OCI-LY3 (cell line): Measurements from ENCODE around the gene PLGRKT.

Experiments used
- H2AFZ ChIP-seq: fragments of 200-600, 300-600 bp; shearing (Covaris generic); 2 replicates; pipeline ENCODE4 v1.6.0; 2014; ENCODE audit warnings: antibody characterized with exemption, low read depth, low read length
- H3K27ac ChIP-seq: fragments of 200-600, 300-600 bp; sonication (generic); 2 replicates; pipeline ENCODE4 v1.5.1; 2014; ENCODE audit warnings: mild to moderate bottlenecking, low read length, moderate library complexity, mixed read lengths
- H3K27me3 ChIP-seq: fragments of 200-600, 300-600 bp; sonication (generic); 2 replicates; pipeline ENCODE4 v1.6.1; 2014; ENCODE audit warnings: low read depth, low read length, mixed read lengths
- H3K36me3 ChIP-seq: fragments of 200-600, 300-600 bp; sonication (generic); replicated peaks from 2 replicates; pipeline ENCODE3; 2014; ENCODE audit warnings: low read depth, low read length, mixed read lengths
- H3K4me1 ChIP-seq: fragments of 300-600, 200-600 bp; sonication (generic); 2 replicates; pipeline ENCODE4 v1.6.1; 2014; ENCODE audit warnings: low read length, mixed read lengths
- H3K4me2 ChIP-seq: fragments of 200-600, 300-600 bp; sonication (generic); 2 replicates; pipeline ENCODE4 v1.6.1; 2014; ENCODE audit warnings: low read length, mixed read lengths
- H3K4me3 ChIP-seq: fragments of 300-600, 200-600 bp; sonication (generic); 2 replicates; pipeline ENCODE4 v1.5.1; 2014; ENCODE audit warnings: antibody characterized with exemption, mild to moderate bottlenecking, low read length, moderate library complexity
- H3K79me2 ChIP-seq: fragments of 300-600, 200-600 bp; shearing (Covaris generic); 2 replicates; pipeline ENCODE4 v1.6.1; 2014; ENCODE audit warnings: mild to moderate bottlenecking, low read length, mixed read lengths
- H3K9ac ChIP-seq: fragments of 300-600, 200-600 bp; shearing (Covaris generic); 2 replicates; pipeline ENCODE4 v1.6.0; 2014; ENCODE audit warnings: mild to moderate bottlenecking, low read length, moderate library complexity
- H3K9me3 ChIP-seq: fragments of 200-600, 300-600 bp; shearing (Covaris generic); 2 replicates; pipeline ENCODE4 v1.6.1; 2014; ENCODE audit warnings: low read length, mixed read lengths; ENCODE audit not compliant: insufficient read depth
- H4K20me1 ChIP-seq: fragments of 200-600, 300-600 bp; sonication (generic); 2 replicates; pipeline ENCODE4 v1.6.1; 2016; ENCODE audit warnings: low read length, mixed read lengths; ENCODE audit not compliant: insufficient read depth
- EZH2phosphoT487 ChIP-seq: fragments of 200-600 bp; shearing (Covaris generic); IDR thresholded peaks from 2 replicates; pipeline ENCODE4 v1.6.1; 2018; ENCODE audit warnings: antibody characterized with exemption, mixed run types, low read depth
- TF ChIP-seq, protein P1 (sequence below): fragments of 200-600, 300-600 bp; sonication (generic); IDR thresholded peaks from 2 replicates; pipeline ENCODE4 v1.5.1; 2014; ENCODE audit warnings: antibody characterized with exemption, low read length, low read depth

The PLGRKT gene

DNA sequence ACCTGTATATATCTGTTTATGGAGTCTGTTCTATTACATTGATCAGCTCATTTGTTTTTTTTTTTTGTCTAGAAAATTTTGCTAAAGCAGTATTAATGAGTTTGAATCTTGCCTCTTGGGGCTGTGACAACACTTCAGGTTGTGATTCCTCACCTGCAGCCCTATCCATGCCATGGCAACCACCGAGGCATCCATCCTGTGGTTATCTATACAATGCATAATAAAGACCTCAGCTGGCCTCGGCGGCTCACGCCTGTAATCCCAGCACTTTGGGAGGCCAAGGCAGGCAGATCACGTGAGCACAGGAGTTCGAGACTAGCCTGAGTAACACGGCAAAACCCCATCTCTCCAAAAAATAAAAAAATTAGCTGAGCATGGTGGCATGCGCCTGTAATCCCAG lies 44.5 kb upstream of the PLGRKT start:
- Histone ChIP-seq H3K27me3 (no peaks in the 10 kb centered on the region), H3K9me3 (no peaks in the 10 kb centered on the region), H3K4me2 (peak overlapping the region; percentile 73), H4K20me1 (no peaks in the 10 kb centered on the region), H3K36me3 (no peaks in the 10 kb centered on the region), H3K27ac (no peak overlapping the region), H2AFZ (no peak overlapping the region), H3K9ac (no peak overlapping the region), H3K79me2 (no peaks in the 10 kb centered on the region), H3K4me1 (peaks cover 43% of the 10 kb centered on the region), H3K4me3 (no peak overlapping the region)
- TF ChIP-seq, protein P1, sequence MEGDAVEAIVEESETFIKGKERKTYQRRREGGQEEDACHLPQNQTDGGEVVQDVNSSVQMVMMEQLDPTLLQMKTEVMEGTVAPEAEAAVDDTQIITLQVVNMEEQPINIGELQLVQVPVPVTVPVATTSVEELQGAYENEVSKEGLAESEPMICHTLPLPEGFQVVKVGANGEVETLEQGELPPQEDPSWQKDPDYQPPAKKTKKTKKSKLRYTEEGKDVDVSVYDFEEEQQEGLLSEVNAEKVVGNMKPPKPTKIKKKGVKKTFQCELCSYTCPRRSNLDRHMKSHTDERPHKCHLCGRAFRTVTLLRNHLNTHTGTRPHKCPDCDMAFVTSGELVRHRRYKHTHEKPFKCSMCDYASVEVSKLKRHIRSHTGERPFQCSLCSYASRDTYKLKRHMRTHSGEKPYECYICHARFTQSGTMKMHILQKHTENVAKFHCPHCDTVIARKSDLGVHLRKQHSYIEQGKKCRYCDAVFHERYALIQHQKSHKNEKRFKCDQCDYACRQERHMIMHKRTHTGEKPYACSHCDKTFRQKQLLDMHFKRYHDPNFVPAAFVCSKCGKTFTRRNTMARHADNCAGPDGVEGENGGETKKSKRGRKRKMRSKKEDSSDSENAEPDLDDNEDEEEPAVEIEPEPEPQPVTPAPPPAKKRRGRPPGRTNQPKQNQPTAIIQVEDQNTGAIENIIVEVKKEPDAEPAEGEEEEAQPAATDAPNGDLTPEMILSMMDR = no peak
- no peak for TF ChIP-seq EZH2phosphoT487

DNA sequence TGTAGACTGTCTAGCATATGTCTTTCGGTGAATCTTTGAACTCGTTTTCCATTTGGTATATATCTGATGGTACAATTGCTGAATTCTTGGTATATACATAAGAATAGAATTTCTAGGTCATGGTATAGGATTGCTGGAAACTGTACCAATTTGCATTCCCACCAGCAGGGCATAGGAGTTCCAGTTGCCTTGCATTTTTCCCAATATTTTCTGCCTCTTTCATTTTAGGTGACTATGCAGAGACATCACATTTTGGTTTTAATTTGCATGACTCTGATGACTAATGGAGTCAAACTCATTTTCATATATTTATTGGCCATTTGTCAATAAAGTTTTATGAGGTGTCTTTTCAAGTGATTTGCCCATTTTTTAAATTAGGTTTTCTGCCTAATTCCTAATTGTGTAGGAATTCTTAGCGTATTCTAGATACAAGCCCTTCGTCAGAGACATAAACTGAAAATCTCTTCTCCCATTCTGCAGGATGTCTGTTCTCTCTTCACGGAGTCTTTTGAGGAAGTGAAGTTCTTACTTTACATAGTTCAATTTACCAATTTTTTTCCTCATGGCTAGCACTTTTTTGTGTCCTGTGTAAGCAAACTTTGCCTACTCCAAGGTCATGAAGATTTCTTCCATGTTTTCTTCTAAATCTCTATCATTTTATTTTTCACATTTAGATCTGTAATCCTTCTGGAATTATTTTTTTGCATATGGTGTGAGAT lies 43.8 kb upstream of the PLGRKT start:
- Histone ChIP-seq H3K4me2 (peak overlapping the region; percentile 73), H3K79me2 (no peaks in the 10 kb centered on the region), H3K9me3 (no peaks in the 10 kb centered on the region), H4K20me1 (no peaks in the 10 kb centered on the region), H3K27ac (peak overlapping the region; percentile 58), H3K4me3 (peak overlapping the region; percentile 53), H3K36me3 (no peaks in the 10 kb centered on the region), H3K27me3 (no peaks in the 10 kb centered on the region), H2AFZ (no peak overlapping the region), H3K9ac (peak overlapping the region; percentile 17), H3K4me1 (peaks cover 43% of the 10 kb centered on the region)
- no peak for TF ChIP-seq EZH2phosphoT487
- TF ChIP-seq, protein P1 = no peak

DNA sequence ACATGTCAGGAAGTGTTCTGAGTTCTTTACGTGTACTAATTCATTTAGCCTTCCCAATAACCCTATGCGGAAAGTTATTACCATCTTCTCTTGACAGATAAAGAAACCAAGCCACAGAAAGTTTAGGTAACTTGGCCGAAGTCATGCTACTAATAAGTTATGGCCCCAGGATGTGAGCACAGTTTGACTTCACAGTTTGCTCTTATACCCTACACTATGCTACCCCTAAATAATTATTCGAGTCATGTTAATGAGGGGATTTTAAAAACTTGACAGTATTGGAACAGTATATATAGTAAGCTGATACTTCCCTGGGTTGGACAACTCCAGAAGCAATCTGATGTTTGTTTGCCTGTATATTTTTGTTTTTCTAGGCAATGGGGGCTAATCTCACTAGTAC lies 43.2 kb upstream of the PLGRKT start:
- Histone ChIP-seq H3K4me2 (peak overlapping the region; percentile 73), H3K27me3 (no peaks in the 10 kb centered on the region), H3K4me3 (peak overlapping the region; percentile 53), H3K4me1 (peaks cover 43% of the 10 kb centered on the region), H4K20me1 (no peaks in the 10 kb centered on the region), H3K36me3 (no peaks in the 10 kb centered on the region), H3K9me3 (no peaks in the 10 kb centered on the region), H3K27ac (peak overlapping the region; percentile 58), H3K79me2 (no peaks in the 10 kb centered on the region), H2AFZ (no peak overlapping the region), H3K9ac (peak overlapping the region; percentile 17; the same call in 1 of the 2 replicates)
- TF ChIP-seq EZH2phosphoT487 = no peak
- TF ChIP-seq, protein P1 = no peak

DNA sequence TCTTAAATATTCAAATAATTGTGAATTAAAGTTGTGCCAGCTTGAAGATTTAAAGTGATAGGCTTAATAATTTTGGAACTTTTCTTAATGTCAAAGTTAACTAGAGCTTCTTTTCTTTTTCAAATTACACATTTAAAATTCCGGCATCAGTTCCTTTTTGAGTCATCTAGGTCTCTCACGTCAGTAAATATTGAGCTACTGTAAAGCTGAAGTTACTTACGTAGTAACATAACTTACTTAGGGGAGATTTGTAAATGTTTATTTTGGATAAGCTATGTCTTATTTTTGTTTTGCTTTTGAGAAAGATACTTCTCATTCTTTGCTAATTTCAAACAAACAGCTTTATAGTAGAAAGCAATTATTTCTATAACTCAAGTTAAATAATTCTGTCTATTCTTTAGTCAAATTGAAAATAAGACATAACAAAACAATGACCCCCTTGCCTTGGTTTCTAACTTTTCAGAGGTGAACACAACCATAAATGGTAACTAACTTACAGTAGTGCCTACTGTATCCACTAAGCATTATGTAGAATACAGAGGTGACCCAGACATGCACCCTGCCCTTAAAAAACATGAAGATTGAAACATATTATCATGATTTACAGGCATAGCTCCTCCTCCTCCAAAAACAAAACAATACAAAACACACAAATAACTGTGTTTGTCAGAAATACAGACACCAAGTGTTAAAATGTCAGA lies 42.4 kb upstream of the PLGRKT start:
- Histone ChIP-seq H3K79me2 (no peaks in the 10 kb centered on the region), H3K9me3 (no peaks in the 10 kb centered on the region), H3K9ac (peak overlapping the region; percentile 29; the same call in 1 of the 2 replicates), H2AFZ (no peak overlapping the region), H3K27me3 (no peaks in the 10 kb centered on the region), H3K36me3 (no peaks in the 10 kb centered on the region), H3K27ac (peak overlapping the region; percentile 58), H3K4me3 (peak overlapping the region; percentile 39), H3K4me2 (peak overlapping the region; percentile 73), H3K4me1 (peaks cover 43% of the 10 kb centered on the region), H4K20me1 (no peaks in the 10 kb centered on the region)
- TF ChIP-seq EZH2phosphoT487 = no peak
- TF ChIP-seq, protein P1 = no peak
